HS-27A (cell line): ENCODE results near the gene CCDC169.
"Not testable (repeated sequence)": the region's sequence is repeated elsewhere in the genome, so short reads cannot be mapped to it uniquely, and the experiment has no call there.

ENCODE experiments used
- DNase-seq: peaks from one replicate; pipeline ENCODE4 v3.0.0-alpha.2; 2012; ENCODE audit warnings: low read depth, missing footprints

CCDC169 gene

DNA sequence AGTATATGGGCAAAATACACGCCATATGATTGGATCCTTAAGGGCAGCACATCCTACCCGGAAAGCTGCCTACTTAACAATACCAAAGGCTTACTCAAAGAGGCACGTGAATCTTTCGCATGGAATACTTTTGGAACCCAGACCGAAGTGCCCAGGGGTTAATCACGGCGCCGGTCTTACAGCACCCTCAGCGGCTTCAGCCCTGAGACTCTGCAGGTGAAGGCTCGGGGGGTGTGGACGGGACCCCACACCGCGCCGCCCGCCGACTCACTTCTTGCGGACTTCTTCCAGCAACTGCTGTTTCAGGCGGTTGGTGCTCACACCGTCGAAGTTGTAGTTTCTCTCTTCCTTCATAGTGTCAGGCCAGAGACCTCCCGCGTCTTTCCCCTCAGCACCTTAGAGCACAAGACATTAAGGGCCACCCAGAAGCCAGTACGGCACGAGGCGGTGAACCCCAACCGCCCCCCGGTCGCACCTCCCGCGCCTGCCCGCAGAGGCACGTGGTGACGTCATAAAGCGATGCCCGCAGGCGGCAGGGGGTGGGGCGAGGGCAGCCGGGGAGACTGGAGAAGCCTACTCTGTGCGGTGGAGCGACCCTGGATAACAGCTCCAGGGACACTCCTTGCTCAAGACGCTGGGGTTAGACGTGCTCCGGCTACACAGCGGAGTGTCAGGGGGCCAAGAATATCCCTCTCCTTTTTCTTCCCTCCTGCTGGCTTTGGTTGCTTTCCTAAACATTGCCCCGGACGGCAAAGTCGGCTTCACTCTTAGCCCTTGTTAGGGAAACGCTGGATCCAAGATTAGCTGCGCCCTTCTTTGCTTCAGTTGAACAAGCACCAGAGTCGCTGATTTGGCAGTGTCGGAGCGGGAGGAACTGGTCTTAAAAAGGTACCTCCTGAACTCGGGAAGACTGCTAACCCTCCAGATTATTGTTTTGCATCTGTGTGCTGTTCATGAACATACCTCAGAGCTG, at the start of gene CCDC169:
TSS of gene CCDC169 (minus strand) at position 449 of the 973 bp plus-strand sequence. CDS start at position 354, 95 bp downstream.
- peak; percentile 31 for DNase-seq

DNA sequence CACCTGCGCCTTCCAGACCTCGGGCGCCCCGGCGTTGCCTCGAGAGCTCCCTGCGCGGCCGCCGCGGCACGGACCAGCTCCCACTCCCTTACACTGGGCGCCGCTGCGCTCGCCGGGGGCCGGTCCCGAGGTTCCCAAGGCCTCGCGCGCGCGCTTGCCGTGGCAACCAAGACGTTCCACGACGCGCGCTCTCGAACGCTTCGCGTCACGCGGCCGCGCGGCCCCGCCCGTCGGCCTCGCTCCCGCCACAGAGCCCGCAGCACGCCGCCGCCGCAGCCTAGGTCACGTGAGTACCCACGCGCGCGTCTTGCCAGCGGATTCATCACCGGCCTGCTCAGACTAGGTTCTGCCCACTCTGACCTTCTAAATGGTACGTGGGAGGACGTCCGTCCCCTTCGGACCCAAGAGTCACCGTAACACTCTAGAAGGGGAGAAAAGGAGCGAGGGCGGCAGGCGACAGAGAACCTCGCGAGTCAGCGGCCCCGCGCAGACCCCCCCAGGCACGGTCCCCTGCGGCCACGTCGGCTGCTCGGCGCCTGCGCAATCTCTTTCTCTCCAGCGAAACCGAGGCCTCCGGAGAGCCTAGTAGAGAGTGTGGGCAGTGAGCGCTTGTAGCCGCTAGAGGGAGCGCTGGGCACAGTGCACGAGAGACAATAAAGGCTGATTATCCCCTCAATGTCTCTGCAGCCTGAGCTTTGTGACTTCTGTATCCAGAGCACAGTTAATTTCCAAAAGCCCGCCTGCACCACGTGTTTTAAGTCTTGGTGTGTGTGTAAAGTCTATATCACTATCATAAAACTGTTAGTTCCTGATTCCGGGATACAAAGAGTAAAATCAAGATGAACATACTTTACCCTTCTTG, 48.8 kb upstream of the CCDC169 start, which contains the start of gene SPART:
TSS of gene SPART (minus strand) at position 173 of the 862 bp plus-strand sequence. CDS start 10,564 bp downstream, outside the sequence.
- DNase-seq = peak; percentile 66

DNA sequence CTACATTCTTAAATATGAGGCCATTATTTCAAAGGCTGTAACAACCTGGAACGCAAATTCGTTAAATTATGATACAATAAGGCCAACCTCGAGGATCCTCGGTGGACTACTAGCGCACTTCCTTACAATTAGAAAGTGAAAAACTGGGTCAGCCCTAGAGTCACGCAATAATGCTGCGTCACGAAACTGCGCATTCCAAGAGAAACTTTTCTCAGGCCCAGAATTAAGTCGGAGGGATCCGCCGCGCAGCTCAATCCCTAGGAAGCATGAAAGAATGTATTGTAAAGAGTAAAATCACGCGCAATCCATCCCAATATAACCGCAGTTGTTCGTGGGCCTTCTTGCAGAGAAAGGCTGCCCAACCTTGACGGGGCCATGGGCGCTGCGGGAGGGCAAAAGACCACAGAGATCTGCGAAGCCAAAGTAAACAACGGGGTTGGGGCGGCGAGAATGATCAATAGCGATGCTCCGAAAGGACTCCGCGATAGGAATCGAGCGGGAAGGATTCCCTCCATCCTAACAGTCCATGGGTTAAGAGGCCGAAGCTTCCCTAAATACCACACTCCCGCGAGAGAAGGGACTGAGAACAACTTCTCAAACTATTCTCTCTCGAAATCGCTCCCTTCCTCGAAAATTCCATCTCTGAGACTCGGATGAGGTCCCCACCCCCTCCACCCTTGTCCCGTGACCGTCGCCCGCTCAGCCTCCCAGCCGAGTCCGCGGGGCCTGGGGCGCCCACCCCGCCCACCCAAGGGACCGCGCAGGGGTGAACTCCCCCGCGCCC, 48.0 kb upstream of the CCDC169 start:
- DNase-seq = peak; percentile 46

DNA sequence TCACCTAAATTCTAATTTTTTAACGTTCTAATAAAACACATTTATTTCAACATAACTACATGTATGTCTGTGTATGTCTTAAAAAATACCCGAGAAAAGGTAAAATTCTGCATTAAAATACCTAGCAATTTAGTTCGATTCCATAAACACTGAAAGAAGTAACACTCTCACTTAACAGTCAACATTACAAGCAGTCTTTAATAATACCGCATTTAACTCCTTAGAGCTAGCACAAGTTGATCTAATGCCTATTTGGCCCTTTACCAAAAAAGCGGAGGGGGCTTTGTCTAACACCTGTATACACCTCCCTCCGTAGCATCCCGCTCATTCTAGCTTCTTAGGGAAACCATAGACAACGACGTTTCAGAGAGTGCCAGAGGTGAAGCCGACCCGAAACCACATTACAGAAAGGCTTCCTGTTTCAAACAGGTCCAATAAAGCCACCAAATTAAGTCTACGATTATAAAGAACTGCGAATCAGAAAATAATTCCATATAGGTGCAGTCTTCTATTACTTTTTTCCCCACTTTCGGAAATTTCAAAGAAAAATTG, 47.3 kb upstream of the CCDC169 start:
- DNase-seq = no peak

DNA sequence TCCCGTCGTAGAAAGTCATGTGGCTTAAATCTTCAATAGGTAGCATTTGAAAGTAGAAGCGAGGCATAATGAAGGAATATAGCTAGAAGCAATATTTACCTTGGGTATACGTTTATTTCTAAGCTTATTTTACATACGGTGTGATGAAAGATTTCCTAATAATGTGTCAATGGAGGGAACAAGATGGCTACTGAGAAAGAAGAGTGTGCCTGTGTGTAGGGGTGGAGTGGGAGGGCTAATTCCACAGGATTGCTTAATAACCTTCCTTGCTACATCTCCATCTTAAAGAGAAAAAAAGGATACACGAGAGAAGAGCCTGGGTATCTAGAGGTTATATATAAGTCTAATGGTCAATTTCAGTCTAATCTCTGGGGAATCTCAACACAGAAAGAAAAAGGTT, 46.6 kb upstream of the CCDC169 start:
- DNase-seq = no peak

GRCh38 chr13:36343766-36344165, 46.2 kb upstream of the CCDC169 start:
- no peak for DNase-seq

GRCh38 chr13:36342715-36343114, 45.1 kb upstream of the CCDC169 start:
- DNase-seq = no peak

- DNase-seq = no peak
These were observed 44.1 kb upstream of the CCDC169 start for GRCh38 chr13:36341718-36342117.

GRCh38 chr13:36339600-36340155, 42.1 kb upstream of the CCDC169 start:
- no peak for DNase-seq

GRCh38 chr13:36337938-36338641, 40.5 kb upstream of the CCDC169 start:
- no peak for DNase-seq

DNA sequence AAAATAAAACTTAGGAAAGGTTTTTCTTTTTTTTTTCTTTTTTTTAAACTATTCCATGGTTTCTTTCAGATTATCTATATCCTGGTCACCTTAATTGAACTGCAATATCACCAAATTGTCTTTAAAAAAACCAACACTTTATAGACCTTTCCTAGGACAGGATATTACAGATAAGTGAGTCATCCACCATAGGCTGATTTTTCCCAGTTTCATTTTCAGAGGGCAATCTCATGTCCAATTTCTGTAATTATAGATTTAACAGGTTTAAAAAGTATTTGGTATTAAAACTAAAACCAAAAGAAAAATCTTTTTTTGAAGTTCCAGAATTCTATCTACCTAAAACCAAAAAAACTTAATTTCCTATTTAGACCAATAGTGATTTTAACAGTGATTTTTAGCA, 35.4 kb upstream of the CCDC169 start:
- DNase-seq = no peak

- DNase-seq = not testable (repeated sequence)
These were observed 34.6 kb upstream of the CCDC169 start for GRCh38 chr13:36332255-36332654.

- DNase-seq = no peak
These were observed 33.7 kb upstream of the CCDC169 start for GRCh38 chr13:36331280-36331679.

GRCh38 chr13:36329361-36329760, 31.7 kb upstream of the CCDC169 start:
- no peak for DNase-seq

- no peak for DNase-seq
These were observed 31.2 kb upstream of the CCDC169 start for GRCh38 chr13:36328821-36329220.

- no peak for DNase-seq
These were observed 28.3 kb upstream of the CCDC169 start for GRCh38 chr13:36325912-36326311.

DNA sequence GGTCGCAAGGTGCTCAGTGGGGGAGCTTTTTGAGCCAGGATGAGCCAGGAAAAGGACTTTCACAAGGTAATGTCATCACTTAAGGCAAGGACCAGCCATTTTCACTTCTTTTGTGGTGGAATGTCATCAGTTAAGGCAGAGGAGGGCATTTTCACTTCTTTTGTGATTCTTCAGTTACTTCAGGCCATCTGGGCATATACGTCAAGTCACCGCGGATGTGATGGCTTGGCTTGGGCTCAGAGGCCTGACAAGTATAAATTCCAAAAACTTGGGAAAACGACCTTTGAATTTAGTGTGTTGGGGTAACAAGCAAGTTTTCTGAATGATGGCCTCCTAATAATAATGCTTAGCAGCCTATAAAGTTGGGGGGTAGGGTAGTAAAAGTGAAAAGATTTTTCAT, 27.3 kb upstream of the CCDC169 start:
- not testable (repeated sequence) for DNase-seq

DNA sequence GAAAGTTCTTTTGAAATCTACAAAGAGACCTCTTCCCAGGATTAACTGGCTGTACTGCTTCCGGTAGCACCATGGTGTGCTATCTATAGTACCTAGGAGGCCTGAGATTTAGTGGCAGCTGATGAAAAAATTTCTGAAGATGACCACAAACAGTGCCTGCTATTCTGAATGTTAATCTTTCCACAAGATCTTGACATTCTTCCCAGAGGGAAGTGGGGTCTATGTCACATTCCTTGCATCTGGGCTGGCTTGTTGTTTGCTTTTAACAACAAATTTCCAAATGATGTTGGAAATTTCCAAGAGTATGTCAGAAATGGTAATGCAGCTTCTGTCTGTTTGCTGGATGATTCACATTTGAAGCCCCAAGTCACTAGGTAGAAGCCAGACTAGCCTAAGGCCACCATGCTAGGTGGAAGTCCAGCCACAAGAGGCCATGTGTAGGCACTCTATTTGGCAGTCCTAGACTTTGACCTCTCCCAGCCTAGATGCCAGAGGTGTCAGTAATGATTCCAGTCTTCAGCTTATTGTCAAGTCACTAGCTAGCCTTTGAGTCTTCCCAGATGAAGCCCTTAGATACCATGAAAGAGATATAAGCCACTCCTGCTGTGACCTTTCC, 26.4 kb upstream of the CCDC169 start:
- no peak for DNase-seq

DNA sequence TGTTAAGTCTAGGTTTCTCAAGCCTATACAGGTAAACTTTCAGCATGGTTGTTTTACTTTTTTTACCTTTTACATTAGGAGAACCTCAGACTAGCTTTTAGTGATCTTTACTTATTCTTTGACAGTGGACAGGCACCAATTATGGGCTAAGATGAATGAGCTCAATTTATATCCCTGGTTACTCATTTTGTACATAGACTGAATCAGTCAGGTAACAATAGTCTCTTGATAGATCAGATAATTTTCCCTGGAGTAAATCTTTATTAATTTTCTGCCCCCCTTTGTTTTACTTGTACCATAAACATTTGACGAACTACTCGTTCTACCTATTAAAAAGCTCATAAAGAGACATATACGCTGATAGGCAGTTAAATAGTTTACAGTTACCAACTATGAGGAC, 25.8 kb upstream of the CCDC169 start:
- DNase-seq = no peak

GRCh38 chr13:36319793-36320192, 22.2 kb upstream of the CCDC169 start:
- not testable (repeated sequence) for DNase-seq
